Upper lobe of left lung (tissue), 6 donors: ENCODE data around the gene SLC15A5. TPM values are rescaled to one million over a fixed set of nuclear protein-coding genes. Genes with fewer than 3 reads are reported as not detected.
A peak's percentile ranks its signal among the peaks of the same experiment; 100 is the strongest.

Experiments
- ATAC-seq, 2 donors: fragments of 200-7000 bp; cut with Tn5 transposase; one replicate each; pipeline ENCODE4 v1.9.1; 2022; ENCODE audit warnings: mild to moderate bottlenecking in 2 of 2, moderate library complexity in 2 of 2; ENCODE audit not compliant: low FRiP score in 2 of 2
- DNase-seq, 2 donors: peaks; one replicate each; pipeline ENCODE4 v3.0.0-alpha.2; 2019 to 2020
- H3K27ac ChIP-seq, 4 donors: fragments of 200-600 bp; sonication (generic); one replicate each; pipeline ENCODE4 v1.5.1; 2016 to 2019
- H3K27me3 ChIP-seq, 4 donors: fragments of 200-600 bp; sonication (generic); one replicate each; pipeline ENCODE4 v1.5.1; 2017 to 2019
- H3K36me3 ChIP-seq, 4 donors: fragments of 200-600 bp; sonication (generic); one replicate each; pipeline ENCODE4 v1.5.1; 2016 to 2019
- H3K4me1 ChIP-seq, 4 donors: fragments of 200-600 bp; sonication (generic); one replicate each; pipeline ENCODE4 v1.5.1; 2018 to 2019
- H3K4me3 ChIP-seq, 4 donors: fragments of 200-600 bp; sonication (generic); one replicate each; pipeline ENCODE4 v1.5.1; 2017 to 2019; ENCODE audit warnings: mild to moderate bottlenecking in 2 of 4, moderate library complexity in 1 of 4
- H3K9me3 ChIP-seq, 4 donors: fragments of 200-600 bp; sonication (generic); one replicate each; pipeline ENCODE4 v1.5.1; 2018 to 2019
- EP300 ChIP-seq, 4 donors: sonication (generic); formaldehyde crosslinking; IDR thresholded peaks; one replicate each; pipeline ENCODE4 v1.5.1; 2017; ENCODE audit warnings: antibody characterized with exemption in 4 of 4, control low read depth in 2 of 4
- POLR2A ChIP-seq, 4 donors: fragments of 450-650 bp; IDR thresholded peaks; one replicate each; pipeline ENCODE4 v1.5.1; 2016 to 2017; ENCODE audit warnings: antibody characterized with exemption in 4 of 4, mild to moderate bottlenecking in 2 of 4
- POLR2AphosphoS5 ChIP-seq, 2 donors: sonication (generic); formaldehyde crosslinking; IDR thresholded peaks; one replicate each; pipeline ENCODE4 v1.5.1; 2017; ENCODE audit warnings: antibody characterized with exemption in 2 of 2
- WGBS, 2 donors: methylation state at CpG; one replicate each; pipeline ENCODE4 v1.1.5; 2017 to 2018; 5-methylcytosine and 5-hydroxymethylcytosine counted together
- total RNA-seq, 6 donors: library from RNA; depleted of rRNA in 4 of 6; stranded (reverse); fragments of >200 nt in 4 of 6; gene quantifications; one replicate each; pipeline versions ENCODE4 v1.1.0 to v1.2.1, GENCODE V29; 2016 to 2021
- TF ChIP-seq, protein P1 (sequence below), 6 experiments: fragments of 450-650 bp in 4 of 6; fragments of 200-600 bp in 2 of 6; sonication (generic) in 2 of 6; IDR thresholded peaks; one replicate each; pipeline ENCODE4 v1.5.1; 2016 to 2019; ENCODE audit warnings: antibody characterized with exemption in 6 of 6
- donor health status: DM: no; HTN: no; CAD: no; lungs with moderate emphysema.
- donor health status: DM: no; HTN: yes; CAD: no; lungs with severe emphysema.

SLC15A5 gene
- total RNA-seq, 6 donors from 2014 or later: not detected

- Histone ChIP-seq H3K9me3 (no peaks in the 10 kb centered on the region), H3K4me3 (no peak overlapping the region), H3K27ac (no peak overlapping the region), H3K36me3 (no peaks in the 10 kb centered on the region), H3K27me3 (no peaks in the 10 kb centered on the region), H3K4me1 (no peaks in the 10 kb centered on the region)
- DNase-seq: no peak
- no peak for ATAC-seq
- WGBS, 2 donors: 68 to 75% methylated on average over 2 of the region's 2 CpGs
- TF ChIP-seq, protein P1, sequence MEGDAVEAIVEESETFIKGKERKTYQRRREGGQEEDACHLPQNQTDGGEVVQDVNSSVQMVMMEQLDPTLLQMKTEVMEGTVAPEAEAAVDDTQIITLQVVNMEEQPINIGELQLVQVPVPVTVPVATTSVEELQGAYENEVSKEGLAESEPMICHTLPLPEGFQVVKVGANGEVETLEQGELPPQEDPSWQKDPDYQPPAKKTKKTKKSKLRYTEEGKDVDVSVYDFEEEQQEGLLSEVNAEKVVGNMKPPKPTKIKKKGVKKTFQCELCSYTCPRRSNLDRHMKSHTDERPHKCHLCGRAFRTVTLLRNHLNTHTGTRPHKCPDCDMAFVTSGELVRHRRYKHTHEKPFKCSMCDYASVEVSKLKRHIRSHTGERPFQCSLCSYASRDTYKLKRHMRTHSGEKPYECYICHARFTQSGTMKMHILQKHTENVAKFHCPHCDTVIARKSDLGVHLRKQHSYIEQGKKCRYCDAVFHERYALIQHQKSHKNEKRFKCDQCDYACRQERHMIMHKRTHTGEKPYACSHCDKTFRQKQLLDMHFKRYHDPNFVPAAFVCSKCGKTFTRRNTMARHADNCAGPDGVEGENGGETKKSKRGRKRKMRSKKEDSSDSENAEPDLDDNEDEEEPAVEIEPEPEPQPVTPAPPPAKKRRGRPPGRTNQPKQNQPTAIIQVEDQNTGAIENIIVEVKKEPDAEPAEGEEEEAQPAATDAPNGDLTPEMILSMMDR (IDR thresholded peaks at IDR 0.05): no peak
- no peak for TF ChIP-seq POLR2A (IDR thresholded peaks at IDR 0.05)
- no peak for TF ChIP-seq EP300 (IDR thresholded peaks at IDR 0.05)
- TF ChIP-seq POLR2AphosphoS5 (IDR thresholded peaks at IDR 0.05): no peak
These were observed 7.5 kb downstream of the SLC15A5 start for GRCh38 chr12:16269946-16270345.

GRCh38 chr12:16266085-16266484 lies 11.4 kb downstream of the SLC15A5 start:
- peak in 1 of 2 donors; percentile 68 for DNase-seq
- no peaks in the 10 kb centered on the region for H3K36me3 ChIP-seq
- TF ChIP-seq POLR2A (IDR thresholded peaks at IDR 0.05) (no peak), EP300 (IDR thresholded peaks at IDR 0.05) (peak in 1 of 4 donors; percentile 86)
- peaks cover 0 to 3% (median 0%) of the 10 kb centered on the region in 4 donors for H3K9me3 ChIP-seq
- no peak overlapping the region for H3K4me3 ChIP-seq
- ATAC-seq: peak; percentile 38 to 67
- H3K27me3 ChIP-seq: no peaks in the 10 kb centered on the region
- 52 to 59% methylated on average over 1 of the region's 1 CpG for WGBS, 2 donors
- peak overlapping the region in 1 of 4 donors; percentile 24 for H3K27ac ChIP-seq
- no peaks in the 10 kb centered on the region for H3K4me1 ChIP-seq

GRCh38 chr12:16261944-16262475 lies 15.5 kb downstream of the SLC15A5 start:
- Histone ChIP-seq H3K27me3 (no peaks in the 10 kb centered on the region), H3K4me1 (no peaks in the 10 kb centered on the region), H3K36me3 (no peaks in the 10 kb centered on the region), H3K27ac (no peak overlapping the region), H3K9me3 (peaks cover 0 to 3% (median 0%) of the 10 kb centered on the region in 4 donors), H3K4me3 (no peak overlapping the region)
- DNase-seq (no peak), ATAC-seq (no peak)
- TF ChIP-seq POLR2A (IDR thresholded peaks at IDR 0.05) (no peak), EP300 (IDR thresholded peaks at IDR 0.05) (no peak), POLR2AphosphoS5 (IDR thresholded peaks at IDR 0.05) (no peak)
- TF ChIP-seq, protein P1 (IDR thresholded peaks at IDR 0.05): no peak
- 77 to 89% methylated on average over 2 of the region's 2 CpGs for WGBS, 2 donors

- Histone ChIP-seq H3K36me3 (no peaks in the 10 kb centered on the region), H3K4me1 (no peaks in the 10 kb centered on the region), H3K4me3 (no peak overlapping the region), H3K27me3 (no peaks in the 10 kb centered on the region), H3K9me3 (peaks cover 0 to 3% (median 0%) of the 10 kb centered on the region in 4 donors), H3K27ac (no peak overlapping the region)
- TF ChIP-seq POLR2A (IDR thresholded peaks at IDR 0.05): no peak
- TF ChIP-seq, protein P1 (IDR thresholded peaks at IDR 0.05): no peak
- no peak for TF ChIP-seq POLR2AphosphoS5 (IDR thresholded peaks at IDR 0.05)
- no peak for TF ChIP-seq EP300 (IDR thresholded peaks at IDR 0.05)
- no peak for ATAC-seq
- 83 to 91% methylated on average over 4 of the region's 4 CpGs for WGBS, 2 donors
- DNase-seq: no peak
These were observed 17.3 kb downstream of the SLC15A5 start for GRCh38 chr12:16260206-16260605.

DNA sequence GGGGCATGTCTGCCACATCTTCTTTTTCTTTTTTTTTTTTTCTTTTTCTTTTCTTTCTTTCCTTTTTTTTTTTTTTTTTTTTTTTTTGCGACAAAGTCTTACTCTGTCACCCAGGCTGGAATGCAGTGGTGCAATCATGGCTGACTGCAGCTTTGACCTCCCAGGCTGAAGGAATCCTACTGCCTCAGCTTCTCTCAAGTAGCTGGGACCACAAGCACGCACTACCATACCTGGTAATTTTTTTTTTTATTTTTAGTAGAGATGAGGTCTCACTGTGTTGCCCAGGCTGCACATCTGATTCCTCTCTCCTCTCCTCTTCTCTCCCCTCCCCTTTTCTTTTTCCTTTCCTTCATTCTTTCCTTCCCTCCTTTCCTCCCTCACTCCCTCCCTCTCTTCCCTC lies 18.5 kb downstream of the SLC15A5 start:
- no peak for ATAC-seq
- H3K4me1 ChIP-seq: no peaks in the 10 kb centered on the region
- no peak for DNase-seq
- no peaks in the 10 kb centered on the region for H3K27me3 ChIP-seq
- H3K36me3 ChIP-seq: no peaks in the 10 kb centered on the region
- peaks cover 0 to 2% (median 0%) of the 10 kb centered on the region in 4 donors for H3K9me3 ChIP-seq
- WGBS, 2 donors: 71 to 91% methylated on average over 1 to 2 of the region's 2 CpGs
- no peak overlapping the region for H3K27ac ChIP-seq
- no peak overlapping the region for H3K4me3 ChIP-seq
- no peak for TF ChIP-seq POLR2AphosphoS5 (IDR thresholded peaks at IDR 0.05)
- TF ChIP-seq EP300 (IDR thresholded peaks at IDR 0.05): no peak
- no peak for TF ChIP-seq POLR2A (IDR thresholded peaks at IDR 0.05)

GRCh38 chr12:16246264-16246663 lies 31.2 kb downstream of the SLC15A5 start:
- no peaks in the 10 kb centered on the region for H3K4me1 ChIP-seq
- H3K4me3 ChIP-seq: no peak overlapping the region
- DNase-seq (no peak), ATAC-seq (no peak)
- H3K27me3 ChIP-seq: no peaks in the 10 kb centered on the region
- no peaks in the 10 kb centered on the region for H3K36me3 ChIP-seq
- no peaks in the 10 kb centered on the region for H3K9me3 ChIP-seq
- no peak for TF ChIP-seq POLR2A (IDR thresholded peaks at IDR 0.05)
- WGBS, 2 donors: 69 to 75% methylated on average over 1 of the region's 1 CpG
- H3K27ac ChIP-seq: no peak overlapping the region
